Keratinocyte (primary cell): ENCODE measurements around the gene ABHD16A.

Source experiments
- EZH2 ChIP-seq: IDR thresholded peaks from one replicate; pipeline ENCODE4 v1.6.1; 2012; ENCODE audit warnings: inconsistent platforms, mild to moderate bottlenecking, low read length, moderate library complexity
- TF ChIP-seq, protein P1 (sequence below), 3 experiments: IDR thresholded peaks in 1 of 3; conservative IDR thresholded peaks in 1 of 3; optimal IDR thresholded peaks in 1 of 3; 2 replicates in 2 of 3; 3 replicates in 1 of 3; pipeline versions ENCODE3 to v1.5.1; 2011; ENCODE audit warnings: low read length in 3 of 3, mild to moderate bottlenecking in 3 of 3, moderate library complexity in 2 of 3, control low read depth in 1 of 3, inconsistent platforms in 1 of 3; ENCODE audit not compliant: insufficient read depth in 2 of 3; ENCODE audit errors: extremely low read depth in 1 of 3

DNA sequence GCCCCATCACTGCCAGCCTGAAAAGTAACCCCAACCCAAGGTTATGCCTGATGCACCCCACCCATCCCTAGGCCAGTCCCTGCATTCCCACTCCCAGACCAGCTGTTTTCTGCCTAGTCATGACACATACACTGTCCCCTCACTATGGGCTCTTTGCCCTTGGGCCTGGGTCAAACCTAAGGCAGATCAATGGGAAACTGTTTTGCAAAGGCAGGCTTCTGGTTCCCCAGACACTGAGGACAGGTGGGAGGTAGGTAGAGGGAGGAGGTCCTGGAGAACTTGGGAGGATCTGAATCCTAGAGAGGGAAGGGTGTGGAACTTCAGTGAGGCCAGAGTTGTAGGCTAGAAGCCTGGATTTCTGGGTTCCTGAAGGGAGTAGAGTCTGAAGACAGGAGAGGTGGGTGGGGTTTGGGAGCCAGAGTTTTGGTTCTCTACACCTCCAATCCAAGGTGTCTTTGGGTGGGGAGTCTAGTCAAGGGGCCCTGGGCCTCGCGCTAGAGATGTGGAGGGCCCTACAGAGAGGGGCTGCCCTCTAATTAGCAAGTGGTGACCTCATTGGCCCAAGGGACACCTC lies 31.2 kb upstream of the ABHD16A start:
- TF ChIP-seq, protein P1, sequence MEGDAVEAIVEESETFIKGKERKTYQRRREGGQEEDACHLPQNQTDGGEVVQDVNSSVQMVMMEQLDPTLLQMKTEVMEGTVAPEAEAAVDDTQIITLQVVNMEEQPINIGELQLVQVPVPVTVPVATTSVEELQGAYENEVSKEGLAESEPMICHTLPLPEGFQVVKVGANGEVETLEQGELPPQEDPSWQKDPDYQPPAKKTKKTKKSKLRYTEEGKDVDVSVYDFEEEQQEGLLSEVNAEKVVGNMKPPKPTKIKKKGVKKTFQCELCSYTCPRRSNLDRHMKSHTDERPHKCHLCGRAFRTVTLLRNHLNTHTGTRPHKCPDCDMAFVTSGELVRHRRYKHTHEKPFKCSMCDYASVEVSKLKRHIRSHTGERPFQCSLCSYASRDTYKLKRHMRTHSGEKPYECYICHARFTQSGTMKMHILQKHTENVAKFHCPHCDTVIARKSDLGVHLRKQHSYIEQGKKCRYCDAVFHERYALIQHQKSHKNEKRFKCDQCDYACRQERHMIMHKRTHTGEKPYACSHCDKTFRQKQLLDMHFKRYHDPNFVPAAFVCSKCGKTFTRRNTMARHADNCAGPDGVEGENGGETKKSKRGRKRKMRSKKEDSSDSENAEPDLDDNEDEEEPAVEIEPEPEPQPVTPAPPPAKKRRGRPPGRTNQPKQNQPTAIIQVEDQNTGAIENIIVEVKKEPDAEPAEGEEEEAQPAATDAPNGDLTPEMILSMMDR (optimal IDR thresholded peaks at IDR 0.05 in 1 of 3, IDR thresholded peaks at IDR 0.05 in 1 of 3, conservative IDR thresholded peaks at IDR 0.05 in 1 of 3; ENCODE audit: extremely low read depth in 1 of 3, insufficient read depth in 2 of 3, low read length in 3 of 3) = no peak
- no peak for TF ChIP-seq EZH2
